ENCODE results near the gene LAMB4.

The LAMB4 gene

DNA sequence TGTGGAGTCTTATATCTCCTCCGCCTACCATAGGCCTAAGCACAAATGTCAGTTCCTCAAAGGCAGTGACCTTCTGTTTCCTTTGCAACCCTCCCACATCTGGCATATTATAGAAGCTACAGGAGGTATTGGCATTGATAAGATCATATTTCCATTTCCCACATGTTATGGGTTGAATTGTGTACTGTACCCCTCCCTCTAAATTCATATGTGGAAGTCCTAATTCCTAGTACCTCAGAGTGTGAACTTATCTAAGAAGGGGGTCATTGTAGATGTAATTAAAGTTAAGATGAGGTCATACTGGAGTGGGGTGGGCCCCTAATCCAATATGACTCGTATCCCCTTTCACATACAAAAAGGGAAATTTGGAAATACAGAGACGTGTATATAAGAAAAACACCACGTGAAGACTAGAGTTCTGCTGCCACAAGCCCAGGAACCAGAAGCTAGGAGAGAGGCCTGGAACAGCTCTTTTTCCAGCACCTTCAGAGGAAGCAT, 6.1 kb upstream of the LAMB4 start:
- no peak for DNase-seq (ENCODE audit: low read depth)
- no peak overlapping the region for H3K4me3 ChIP-seq (ENCODE audit: low read length)
- TF ChIP-seq, protein P1, sequence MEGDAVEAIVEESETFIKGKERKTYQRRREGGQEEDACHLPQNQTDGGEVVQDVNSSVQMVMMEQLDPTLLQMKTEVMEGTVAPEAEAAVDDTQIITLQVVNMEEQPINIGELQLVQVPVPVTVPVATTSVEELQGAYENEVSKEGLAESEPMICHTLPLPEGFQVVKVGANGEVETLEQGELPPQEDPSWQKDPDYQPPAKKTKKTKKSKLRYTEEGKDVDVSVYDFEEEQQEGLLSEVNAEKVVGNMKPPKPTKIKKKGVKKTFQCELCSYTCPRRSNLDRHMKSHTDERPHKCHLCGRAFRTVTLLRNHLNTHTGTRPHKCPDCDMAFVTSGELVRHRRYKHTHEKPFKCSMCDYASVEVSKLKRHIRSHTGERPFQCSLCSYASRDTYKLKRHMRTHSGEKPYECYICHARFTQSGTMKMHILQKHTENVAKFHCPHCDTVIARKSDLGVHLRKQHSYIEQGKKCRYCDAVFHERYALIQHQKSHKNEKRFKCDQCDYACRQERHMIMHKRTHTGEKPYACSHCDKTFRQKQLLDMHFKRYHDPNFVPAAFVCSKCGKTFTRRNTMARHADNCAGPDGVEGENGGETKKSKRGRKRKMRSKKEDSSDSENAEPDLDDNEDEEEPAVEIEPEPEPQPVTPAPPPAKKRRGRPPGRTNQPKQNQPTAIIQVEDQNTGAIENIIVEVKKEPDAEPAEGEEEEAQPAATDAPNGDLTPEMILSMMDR (conservative IDR thresholded peaks at IDR 0.05; ENCODE audit: low read depth, low read length), result no peak

DNA sequence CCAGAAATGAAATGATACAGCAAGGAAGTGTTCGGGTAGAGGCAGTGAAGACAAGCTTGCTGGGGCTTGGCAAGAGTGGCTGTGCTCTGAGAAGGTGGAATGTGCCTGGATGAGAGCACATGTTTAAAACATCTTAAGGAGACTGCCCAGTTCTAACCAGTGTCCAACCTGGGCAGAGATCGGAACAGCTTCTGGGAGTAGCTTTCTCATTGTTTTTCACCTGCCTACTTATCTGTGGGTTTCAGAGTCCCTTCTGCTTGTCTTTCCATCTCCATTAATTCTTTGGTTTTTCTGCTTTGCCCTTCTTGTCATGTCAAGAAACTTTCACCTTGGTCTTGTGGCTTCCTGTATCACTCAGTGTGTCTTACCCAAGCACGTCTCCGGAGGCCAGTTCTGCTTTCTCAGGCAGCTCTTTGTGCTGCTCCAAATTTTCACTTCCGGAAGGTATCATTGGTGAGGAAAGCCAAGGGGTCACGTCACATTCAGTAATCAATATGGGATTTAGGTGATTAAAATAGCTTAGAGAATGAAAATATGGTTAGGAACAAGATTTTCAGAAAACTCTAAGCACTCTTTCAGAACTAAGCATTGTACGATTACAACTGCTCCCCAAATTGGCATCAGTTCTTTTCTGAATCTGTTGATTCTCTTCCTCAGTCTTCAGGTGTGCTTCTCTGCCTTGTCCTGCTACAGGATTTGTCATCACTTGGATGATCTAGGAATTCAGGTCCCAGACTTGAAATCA, 5.5 kb upstream of the LAMB4 start:
- TF ChIP-seq, protein P1 (conservative IDR thresholded peaks at IDR 0.05; ENCODE audit: low read depth, low read length), result no peak
- DNase-seq (ENCODE audit: low read depth), result no peak
- H3K4me3 ChIP-seq (ENCODE audit: low read length), result no peak overlapping the region

DNA sequence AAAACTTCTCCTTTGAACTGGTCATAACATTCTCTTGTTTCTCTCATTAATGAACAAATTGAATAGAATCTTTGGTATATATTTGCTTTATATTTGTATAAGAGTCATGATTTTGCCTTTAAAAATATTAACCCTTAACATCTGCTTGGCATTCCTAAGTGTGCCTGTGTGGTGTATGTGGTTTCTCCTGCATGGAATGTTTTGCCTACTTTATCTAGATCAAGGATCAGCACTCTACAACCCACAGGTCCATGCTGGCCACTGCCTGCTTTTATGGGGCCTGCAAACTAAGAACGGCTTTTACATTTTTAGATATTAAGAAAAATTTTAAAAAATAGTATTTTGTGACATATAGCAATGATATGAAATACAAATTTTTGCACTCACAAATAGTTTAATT, 4.3 kb upstream of the LAMB4 start:
- no peak for DNase-seq (ENCODE audit: low read depth)
- TF ChIP-seq, protein P1 (conservative IDR thresholded peaks at IDR 0.05; ENCODE audit: low read depth, low read length), result no peak
- H3K4me3 ChIP-seq (ENCODE audit: low read length), result no peak overlapping the region

DNA sequence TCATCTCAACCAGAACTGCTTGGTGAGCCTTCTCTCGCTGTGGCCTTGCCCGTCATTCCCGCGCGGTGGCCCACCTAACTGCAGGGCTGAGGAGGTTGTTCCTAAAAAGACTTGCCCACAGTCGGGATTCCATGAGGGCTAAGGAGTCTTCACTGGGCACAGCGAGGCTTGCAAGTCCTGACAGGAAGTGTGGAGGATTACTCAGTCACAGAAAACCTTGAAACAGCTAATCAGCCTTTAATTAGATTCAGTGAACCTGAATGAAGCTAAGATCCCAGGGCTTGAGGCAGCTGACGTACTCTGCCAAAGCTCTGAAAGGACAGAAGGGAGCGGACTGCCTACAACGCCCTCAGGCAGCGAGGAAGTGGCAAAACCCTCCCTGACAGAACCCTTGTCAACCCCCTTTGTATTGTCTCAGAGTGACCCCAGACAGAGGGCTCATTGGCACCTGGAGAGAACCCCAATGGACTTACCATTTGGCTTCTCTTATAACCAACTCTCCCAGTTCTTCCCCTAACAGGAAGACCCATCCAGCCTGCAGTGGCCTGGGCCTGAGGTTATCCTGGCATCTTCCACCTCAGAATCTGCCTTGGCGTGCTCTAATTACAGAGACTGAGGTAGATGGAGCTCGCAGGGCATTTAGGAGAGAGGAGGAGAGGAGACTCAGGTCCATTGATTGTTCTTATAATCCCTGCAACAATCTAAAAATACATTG, 2.5 kb upstream of the LAMB4 start:
- peak; percentile 84 for DNase-seq (ENCODE audit: low read depth)

DNA sequence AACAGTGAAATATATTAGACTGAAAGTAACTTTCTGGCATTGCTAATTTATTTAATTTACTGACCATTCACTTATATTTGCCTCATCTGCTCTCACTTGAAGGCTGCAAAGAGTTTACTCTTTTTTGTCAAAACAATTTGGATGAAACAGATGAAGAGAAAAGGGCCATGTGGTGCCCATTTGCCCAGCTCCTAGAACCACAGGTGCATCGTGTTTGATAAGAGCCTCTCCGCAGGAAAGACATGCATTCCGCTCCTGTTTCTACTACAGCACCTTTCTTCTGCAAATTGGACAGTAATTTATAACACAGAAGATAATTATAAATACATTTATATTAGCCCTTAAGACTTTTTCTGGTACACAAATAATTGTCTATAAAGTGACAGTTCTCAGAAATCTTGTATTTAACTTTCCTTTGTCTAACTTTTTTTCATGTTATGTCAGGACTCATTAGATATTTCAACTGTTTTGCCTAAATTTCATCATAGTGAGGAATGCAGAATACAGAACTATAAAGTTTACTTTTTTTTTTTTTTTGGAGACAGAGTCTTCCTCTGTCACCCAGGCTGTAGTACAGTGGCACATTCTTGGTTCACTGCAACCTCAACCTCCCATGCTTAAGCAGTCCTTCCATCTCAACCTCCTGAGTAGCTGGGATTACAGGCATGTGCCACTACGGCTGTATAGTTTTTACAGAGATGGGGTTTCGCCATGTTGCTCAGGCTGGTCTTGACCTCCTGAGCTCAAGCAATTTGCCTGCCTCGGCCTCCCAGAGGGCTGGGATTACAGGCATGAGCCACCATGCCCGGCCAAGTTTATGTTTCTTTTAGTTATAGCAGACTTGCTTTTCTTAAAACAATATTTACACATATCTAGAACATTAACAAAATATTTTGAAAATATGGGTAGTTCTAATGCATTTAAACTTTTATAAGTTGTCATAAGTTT, 869 bp downstream of the LAMB4 start:
- no peak for DNase-seq (ENCODE audit: low read depth)
- TF ChIP-seq, protein P1 (conservative IDR thresholded peaks at IDR 0.05; ENCODE audit: low read depth, low read length), result no peak

More for the DNA sequence above, 2.5 kb upstream of the LAMB4 start:
- H3K4me3 ChIP-seq (ENCODE audit: low read length), result peak overlapping the region; percentile 11
- TF ChIP-seq, protein P1 (conservative IDR thresholded peaks at IDR 0.05; ENCODE audit: low read depth, low read length), result no peak

DNA sequence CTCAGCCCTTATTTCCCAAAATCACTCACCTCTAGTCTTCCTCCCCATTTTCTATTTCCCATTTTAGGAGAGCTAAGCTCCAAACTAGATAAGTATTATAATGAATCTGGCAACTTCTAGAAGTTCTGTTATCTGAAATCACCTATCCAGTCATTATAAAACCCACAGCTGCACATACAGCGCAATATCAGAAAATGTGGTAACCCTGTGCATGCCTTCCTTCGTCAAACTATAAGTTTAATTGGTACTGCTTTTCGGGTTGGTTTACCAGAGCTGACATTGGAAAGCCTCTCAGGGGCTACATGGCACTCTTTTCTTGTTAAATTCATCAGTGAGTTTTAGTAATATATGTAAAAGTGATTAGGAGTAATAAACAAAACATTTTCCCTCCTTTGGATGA, 1.6 kb downstream of the LAMB4 start:
- no peak overlapping the region for H3K4me3 ChIP-seq (ENCODE audit: low read length)
- no peak for DNase-seq (ENCODE audit: low read depth)
- TF ChIP-seq, protein P1 (conservative IDR thresholded peaks at IDR 0.05; ENCODE audit: low read depth, low read length), result no peak

More for the DNA sequence above, 869 bp downstream of the LAMB4 start:
- H3K4me3 ChIP-seq (ENCODE audit: low read length), result no peak overlapping the region
